ENCODE results near the gene SCAPER.

Gene SCAPER

GRCh38 chr15:76905013-76905839 lies at the start of gene SCAPER:
TSS of gene SCAPER (minus strand) at chr15:76905340. CDS start at chr15:76883817, 21,523 bp downstream.
- peak; percentile 81 to 90 for DNase-seq (ENCODE audit: low read depth in 2 of 2)

- DNase-seq (ENCODE audit: low read depth in 2 of 2), result no peak
Measured at GRCh38 chr15:76954744-76955143, 49.6 kb upstream of the SCAPER start.

- no peak for DNase-seq (ENCODE audit: low read depth in 2 of 2)
Measured at GRCh38 chr15:76953913-76954312, 48.8 kb upstream of the SCAPER start.

GRCh38 chr15:76951220-76951619 lies 46.1 kb upstream of the SCAPER start:
- DNase-seq (ENCODE audit: low read depth in 2 of 2), result no peak

GRCh38 chr15:76947454-76947853 lies 42.3 kb upstream of the SCAPER start:
- DNase-seq (ENCODE audit: low read depth in 2 of 2), result no peak

GRCh38 chr15:76945494-76946093 lies 40.5 kb upstream of the SCAPER start:
- DNase-seq (ENCODE audit: low read depth in 2 of 2), result no peak

- DNase-seq (ENCODE audit: low read depth in 2 of 2), result no peak
Measured at GRCh38 chr15:76942331-76942730, 37.2 kb upstream of the SCAPER start.

- no peak for DNase-seq (ENCODE audit: low read depth in 2 of 2)
Measured at GRCh38 chr15:76941636-76942035, 36.5 kb upstream of the SCAPER start.

- no peak for DNase-seq (ENCODE audit: low read depth in 2 of 2)
Measured at GRCh38 chr15:76939715-76940114, 34.6 kb upstream of the SCAPER start.

- DNase-seq (ENCODE audit: low read depth in 2 of 2), result no peak
Measured at GRCh38 chr15:76938752-76939151, 33.6 kb upstream of the SCAPER start.

GRCh38 chr15:76936671-76937070 lies 31.5 kb upstream of the SCAPER start:
- no peak for DNase-seq (ENCODE audit: low read depth in 2 of 2)

- DNase-seq (ENCODE audit: low read depth in 2 of 2), result no peak
Measured at GRCh38 chr15:76935620-76936019, 30.5 kb upstream of the SCAPER start.

- DNase-seq (ENCODE audit: low read depth in 2 of 2), result no peak
Measured at GRCh38 chr15:76932135-76932966, 27.2 kb upstream of the SCAPER start.

GRCh38 chr15:76931397-76932134 lies 26.4 kb upstream of the SCAPER start, which contains the start of gene RCN2:
TSS of gene RCN2 (plus strand) at chr15:76931749. CDS start at chr15:76931842, 93 bp downstream.
- DNase-seq (ENCODE audit: low read depth in 2 of 2), result peak; percentile 84 to 93

- no peak for DNase-seq (ENCODE audit: low read depth in 2 of 2)
Measured at GRCh38 chr15:76930831-76931396, 25.8 kb upstream of the SCAPER start.

GRCh38 chr15:76929011-76929760 lies 24.0 kb upstream of the SCAPER start:
- no peak for DNase-seq (ENCODE audit: low read depth in 2 of 2)

- no peak for DNase-seq (ENCODE audit: low read depth in 2 of 2)
Measured at GRCh38 chr15:76928201-76928600, 23.1 kb upstream of the SCAPER start.

GRCh38 chr15:76916369-76916768 lies 11.2 kb upstream of the SCAPER start:
- DNase-seq (ENCODE audit: low read depth in 2 of 2), result no peak

GRCh38 chr15:76913737-76914136 lies 8.6 kb upstream of the SCAPER start:
- DNase-seq (ENCODE audit: low read depth in 2 of 2), result no peak

GRCh38 chr15:76912430-76912829 lies 7.3 kb upstream of the SCAPER start:
- no peak for DNase-seq (ENCODE audit: low read depth in 2 of 2)

- no peak for DNase-seq (ENCODE audit: low read depth in 2 of 2)
Measured at GRCh38 chr15:76905855-76906254, 715 bp upstream of the SCAPER start.
